ENCODE measurements around the gene GSG1L2. TPM values are rescaled to one million over a fixed set of nuclear protein-coding genes. Genes with fewer than 3 reads are reported as not detected.
A peak's percentile ranks its signal among the peaks of the same experiment; 100 is the strongest.

Gene GSG1L2
- total and polyA plus RNA-seq, 2 experiments from 2014 or later: not detected

DNA sequence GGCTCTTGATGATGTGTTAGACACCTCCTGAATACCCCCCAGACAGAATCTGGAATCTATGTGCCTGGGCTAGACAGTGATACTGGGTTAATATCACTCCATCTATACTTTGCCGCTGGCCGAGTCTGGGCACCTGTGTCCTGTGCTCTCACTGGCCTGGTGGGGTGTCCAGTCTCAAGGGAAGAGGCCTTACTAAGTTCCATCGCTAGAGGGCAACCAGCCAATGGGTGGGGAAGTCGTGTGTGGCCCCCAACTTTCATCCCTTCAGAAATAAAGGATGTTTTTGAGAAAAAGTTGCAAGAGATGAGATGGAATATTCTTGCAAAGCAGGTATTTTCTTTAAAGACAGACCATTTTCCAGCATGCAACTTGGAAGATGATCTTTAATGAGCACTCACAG, 2.2 kb upstream of the GSG1L2 start:
- no peaks in the 10 kb centered on the region; the same call in 2 of the 3 replicates for H3K36me3 Mint-ChIP-seq (ENCODE audit: low read depth)
- no peaks in the 10 kb centered on the region for H3K4me1 ChIP-seq (ENCODE audit: insufficient read depth)
- no peak overlapping the region for H3K27ac Mint-ChIP-seq
- H3K4me2 ChIP-seq: no peak overlapping the region
- H3K27me3 ChIP-seq (ENCODE audit: insufficient read depth): no peaks in the 10 kb centered on the region
- no peaks in the 10 kb centered on the region for H3K36me3 ChIP-seq (ENCODE audit: insufficient read depth)
- no peak overlapping the region for H3K4me3 Mint-ChIP-seq
- no peak overlapping the region for H3K4me3 ChIP-seq
- peaks cover 11% of the 10 kb centered on the region for H3K27me3 Mint-ChIP-seq (ENCODE audit: insufficient read depth, low read depth, poor library complexity)
- ATAC-seq: no peak; the same call in 2 of the 3 replicates
- no peaks in the 10 kb centered on the region for H3F3A ChIP-seq (replicated peaks; ENCODE audit: low read depth)
- no peaks in the 10 kb centered on the region for H3K9me2 ChIP-seq (ENCODE audit: insufficient read depth)
- no peaks in the 10 kb centered on the region for H4K20me1 ChIP-seq (replicated peaks; ENCODE audit: insufficient read depth)
- DNase-seq (ENCODE audit: low spot score): peak; percentile 22
- peaks cover 6% of the 10 kb centered on the region for H3K4me1 Mint-ChIP-seq
- TF ChIP-seq, protein P1, sequence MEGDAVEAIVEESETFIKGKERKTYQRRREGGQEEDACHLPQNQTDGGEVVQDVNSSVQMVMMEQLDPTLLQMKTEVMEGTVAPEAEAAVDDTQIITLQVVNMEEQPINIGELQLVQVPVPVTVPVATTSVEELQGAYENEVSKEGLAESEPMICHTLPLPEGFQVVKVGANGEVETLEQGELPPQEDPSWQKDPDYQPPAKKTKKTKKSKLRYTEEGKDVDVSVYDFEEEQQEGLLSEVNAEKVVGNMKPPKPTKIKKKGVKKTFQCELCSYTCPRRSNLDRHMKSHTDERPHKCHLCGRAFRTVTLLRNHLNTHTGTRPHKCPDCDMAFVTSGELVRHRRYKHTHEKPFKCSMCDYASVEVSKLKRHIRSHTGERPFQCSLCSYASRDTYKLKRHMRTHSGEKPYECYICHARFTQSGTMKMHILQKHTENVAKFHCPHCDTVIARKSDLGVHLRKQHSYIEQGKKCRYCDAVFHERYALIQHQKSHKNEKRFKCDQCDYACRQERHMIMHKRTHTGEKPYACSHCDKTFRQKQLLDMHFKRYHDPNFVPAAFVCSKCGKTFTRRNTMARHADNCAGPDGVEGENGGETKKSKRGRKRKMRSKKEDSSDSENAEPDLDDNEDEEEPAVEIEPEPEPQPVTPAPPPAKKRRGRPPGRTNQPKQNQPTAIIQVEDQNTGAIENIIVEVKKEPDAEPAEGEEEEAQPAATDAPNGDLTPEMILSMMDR (conservative IDR thresholded peaks at IDR 0.05; ENCODE audit: low read depth in 2 of 2): peak; percentile 27 to 39
- no peak for TF ChIP-seq JUNB (IDR thresholded peaks at IDR 0.05; ENCODE audit: unreplicated experiment)
- no peaks in the 10 kb centered on the region; the same call in 2 of the 3 replicates for H3K9me3 Mint-ChIP-seq
- no peak overlapping the region for H3K27ac ChIP-seq (ENCODE audit: low read depth)
- no peak overlapping the region for H2AFZ ChIP-seq
- no peaks in the 10 kb centered on the region for H3K79me2 ChIP-seq (replicated peaks; ENCODE audit: insufficient read depth)

DNA sequence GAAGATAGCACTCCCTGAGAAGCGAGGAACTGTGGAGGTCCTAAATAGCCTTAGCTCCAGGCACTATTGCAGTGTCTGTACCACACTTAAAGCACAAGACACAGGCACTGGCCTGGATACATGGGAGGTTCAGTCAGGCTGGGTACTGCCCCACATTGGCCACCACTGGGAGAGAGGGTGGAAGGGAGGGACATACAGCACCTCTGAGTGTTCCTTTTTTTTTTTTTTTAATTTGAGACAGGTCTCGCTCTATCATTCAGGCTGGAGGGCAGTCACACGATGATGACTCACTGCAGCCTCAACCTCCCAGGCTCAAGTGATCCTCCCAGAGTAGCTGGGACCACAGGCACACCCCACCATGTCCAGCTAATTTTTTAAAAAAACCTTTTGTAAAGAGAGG, 1.4 kb downstream of the GSG1L2 start:
- H3K4me2 ChIP-seq: no peak overlapping the region
- no peaks in the 10 kb centered on the region for H3F3A ChIP-seq (replicated peaks; ENCODE audit: low read depth)
- H3K4me1 ChIP-seq (ENCODE audit: insufficient read depth): no peaks in the 10 kb centered on the region; the same call in 1 of the 2 replicates
- no peak overlapping the region for H3K27ac Mint-ChIP-seq
- DNase-seq (ENCODE audit: low spot score) (no peak), ATAC-seq (no peak)
- no peak overlapping the region for H3K4me3 Mint-ChIP-seq
- H3K36me3 Mint-ChIP-seq (ENCODE audit: low read depth): no peaks in the 10 kb centered on the region; the same call in 2 of the 3 replicates
- no peaks in the 10 kb centered on the region for H3K36me3 ChIP-seq (ENCODE audit: insufficient read depth)
- H3K27ac ChIP-seq (ENCODE audit: low read depth): no peak overlapping the region
- no peak overlapping the region for H3K4me3 ChIP-seq
- no peaks in the 10 kb centered on the region for H3K79me2 ChIP-seq (replicated peaks; ENCODE audit: insufficient read depth)
- no peaks in the 10 kb centered on the region; the same call in 2 of the 3 replicates for H3K9me3 Mint-ChIP-seq
- no peak overlapping the region for H2AFZ ChIP-seq
- H3K4me1 Mint-ChIP-seq: peaks cover 3% of the 10 kb centered on the region
- no peaks in the 10 kb centered on the region for H4K20me1 ChIP-seq (replicated peaks; ENCODE audit: insufficient read depth)
- no peaks in the 10 kb centered on the region for H3K27me3 ChIP-seq (ENCODE audit: insufficient read depth)
- H3K9me2 ChIP-seq (ENCODE audit: insufficient read depth): no peaks in the 10 kb centered on the region
- peaks cover 12% of the 10 kb centered on the region for H3K27me3 Mint-ChIP-seq (ENCODE audit: insufficient read depth, low read depth, poor library complexity)
- TF ChIP-seq, protein P2, sequence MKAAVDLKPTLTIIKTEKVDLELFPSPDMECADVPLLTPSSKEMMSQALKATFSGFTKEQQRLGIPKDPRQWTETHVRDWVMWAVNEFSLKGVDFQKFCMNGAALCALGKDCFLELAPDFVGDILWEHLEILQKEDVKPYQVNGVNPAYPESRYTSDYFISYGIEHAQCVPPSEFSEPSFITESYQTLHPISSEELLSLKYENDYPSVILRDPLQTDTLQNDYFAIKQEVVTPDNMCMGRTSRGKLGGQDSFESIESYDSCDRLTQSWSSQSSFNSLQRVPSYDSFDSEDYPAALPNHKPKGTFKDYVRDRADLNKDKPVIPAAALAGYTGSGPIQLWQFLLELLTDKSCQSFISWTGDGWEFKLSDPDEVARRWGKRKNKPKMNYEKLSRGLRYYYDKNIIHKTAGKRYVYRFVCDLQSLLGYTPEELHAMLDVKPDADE (IDR thresholded peaks at IDR 0.05): no peak
- TF ChIP-seq, protein P1 (conservative IDR thresholded peaks at IDR 0.05; ENCODE audit: low read depth in 2 of 2): no peak
- TF ChIP-seq POLR2AphosphoS5 (IDR thresholded peaks at IDR 0.05; ENCODE audit: low read depth) (no peak), JUNB (IDR thresholded peaks at IDR 0.05; ENCODE audit: unreplicated experiment) (no peak), EZH2phosphoT487 (IDR thresholded peaks at IDR 0.05; ENCODE audit: unreplicated experiment) (no peak), ZNF331 (CRISPR knock-in tag; IDR thresholded peaks at IDR 0.05; ENCODE audit: low read depth) (no peak), CREB1 (CRISPR knock-in tag; IDR thresholded peaks at IDR 0.05; ENCODE audit: low read depth) (no peak)
- TF ChIP-seq, protein P3, sequence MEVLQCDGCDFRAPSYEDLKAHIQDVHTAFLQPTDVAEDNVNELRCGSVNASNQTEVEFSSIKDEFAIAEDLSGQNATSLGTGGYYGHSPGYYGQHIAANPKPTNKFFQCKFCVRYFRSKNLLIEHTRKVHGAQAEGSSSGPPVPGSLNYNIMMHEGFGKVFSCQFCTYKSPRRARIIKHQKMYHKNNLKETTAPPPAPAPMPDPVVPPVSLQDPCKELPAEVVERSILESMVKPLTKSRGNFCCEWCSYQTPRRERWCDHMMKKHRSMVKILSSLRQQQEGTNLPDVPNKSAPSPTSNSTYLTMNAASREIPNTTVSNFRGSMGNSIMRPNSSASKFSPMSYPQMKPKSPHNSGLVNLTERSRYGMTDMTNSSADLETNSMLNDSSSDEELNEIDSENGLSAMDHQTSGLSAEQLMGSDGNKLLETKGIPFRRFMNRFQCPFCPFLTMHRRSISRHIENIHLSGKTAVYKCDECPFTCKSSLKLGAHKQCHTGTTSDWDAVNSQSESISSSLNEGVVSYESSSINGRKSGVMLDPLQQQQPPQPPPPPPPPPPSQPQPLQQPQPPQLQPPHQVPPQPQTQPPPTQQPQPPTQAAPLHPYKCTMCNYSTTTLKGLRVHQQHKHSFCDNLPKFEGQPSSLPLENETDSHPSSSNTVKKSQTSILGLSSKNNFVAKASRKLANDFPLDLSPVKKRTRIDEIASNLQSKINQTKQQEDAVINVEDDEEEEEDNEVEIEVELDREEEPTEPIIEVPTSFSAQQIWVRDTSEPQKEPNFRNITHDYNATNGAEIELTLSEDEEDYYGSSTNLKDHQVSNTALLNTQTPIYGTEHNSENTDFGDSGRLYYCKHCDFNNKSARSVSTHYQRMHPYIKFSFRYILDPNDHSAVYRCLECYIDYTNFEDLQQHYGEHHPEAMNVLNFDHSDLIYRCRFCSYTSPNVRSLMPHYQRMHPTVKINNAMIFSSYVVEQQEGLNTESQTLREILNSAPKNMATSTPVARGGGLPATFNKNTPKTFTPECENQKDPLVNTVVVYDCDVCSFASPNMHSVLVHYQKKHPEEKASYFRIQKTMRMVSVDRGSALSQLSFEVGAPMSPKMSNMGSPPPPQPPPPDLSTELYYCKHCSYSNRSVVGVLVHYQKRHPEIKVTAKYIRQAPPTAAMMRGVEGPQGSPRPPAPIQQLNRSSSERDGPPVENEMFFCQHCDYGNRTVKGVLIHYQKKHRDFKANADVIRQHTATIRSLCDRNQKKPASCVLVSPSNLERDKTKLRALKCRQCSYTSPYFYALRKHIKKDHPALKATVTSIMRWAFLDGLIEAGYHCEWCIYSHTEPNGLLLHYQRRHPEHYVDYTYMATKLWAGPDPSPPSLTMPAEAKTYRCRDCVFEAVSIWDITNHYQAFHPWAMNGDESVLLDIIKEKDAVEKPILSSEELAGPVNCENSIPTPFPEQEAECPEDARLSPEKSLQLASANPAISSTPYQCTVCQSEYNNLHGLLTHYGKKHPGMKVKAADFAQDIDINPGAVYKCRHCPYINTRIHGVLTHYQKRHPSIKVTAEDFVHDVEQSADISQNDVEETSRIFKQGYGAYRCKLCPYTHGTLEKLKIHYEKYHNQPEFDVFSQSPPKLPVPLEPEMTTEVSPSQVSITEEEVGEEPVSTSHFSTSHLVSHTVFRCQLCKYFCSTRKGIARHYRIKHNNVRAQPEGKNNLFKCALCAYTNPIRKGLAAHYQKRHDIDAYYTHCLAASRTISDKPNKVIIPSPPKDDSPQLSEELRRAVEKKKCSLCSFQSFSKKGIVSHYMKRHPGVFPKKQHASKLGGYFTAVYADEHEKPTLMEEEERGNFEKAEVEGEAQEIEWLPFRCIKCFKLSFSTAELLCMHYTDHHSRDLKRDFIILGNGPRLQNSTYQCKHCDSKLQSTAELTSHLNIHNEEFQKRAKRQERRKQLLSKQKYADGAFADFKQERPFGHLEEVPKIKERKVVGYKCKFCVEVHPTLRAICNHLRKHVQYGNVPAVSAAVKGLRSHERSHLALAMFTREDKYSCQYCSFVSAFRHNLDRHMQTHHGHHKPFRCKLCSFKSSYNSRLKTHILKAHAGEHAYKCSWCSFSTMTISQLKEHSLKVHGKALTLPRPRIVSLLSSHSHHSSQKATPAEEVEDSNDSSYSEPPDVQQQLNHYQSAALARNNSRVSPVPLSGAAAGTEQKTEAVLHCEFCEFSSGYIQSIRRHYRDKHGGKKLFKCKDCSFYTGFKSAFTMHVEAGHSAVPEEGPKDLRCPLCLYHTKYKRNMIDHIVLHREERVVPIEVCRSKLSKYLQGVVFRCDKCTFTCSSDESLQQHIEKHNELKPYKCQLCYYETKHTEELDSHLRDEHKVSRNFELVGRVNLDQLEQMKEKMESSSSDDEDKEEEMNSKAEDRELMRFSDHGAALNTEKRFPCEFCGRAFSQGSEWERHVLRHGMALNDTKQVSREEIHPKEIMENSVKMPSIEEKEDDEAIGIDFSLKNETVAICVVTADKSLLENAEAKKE (CRISPR knock-in tag; IDR thresholded peaks at IDR 0.05): no peak

Data from GM23338 (cell line).